IgD-negative memory B cell (primary cell): ENCODE results near the gene APOL1. TPM values are rescaled to one million over a fixed set of nuclear protein-coding genes. Genes with fewer than 3 reads are reported as not detected.
"Not testable (repeated sequence)": the region's sequence is repeated elsewhere in the genome, so short reads cannot be mapped to it uniquely, and the experiment has no call there.

ENCODE experiments used
- H3K27ac Mint-ChIP-seq, 3 donors: one replicate each; pipeline ENCODE4 v1.8.0; 2020 to 2022; ENCODE audit warnings: mild to moderate bottlenecking in 3 of 3, mixed read lengths in 3 of 3, moderate library complexity in 1 of 3
- H3K27me3 Mint-ChIP-seq: one replicate; pipeline ENCODE4 v1.8.0; 2021; ENCODE audit warnings: mixed read lengths
- H3K36me3 Mint-ChIP-seq: one replicate; pipeline ENCODE4 v1.8.0; 2020; ENCODE audit warnings: mild to moderate bottlenecking, mixed read lengths
- H3K4me1 Mint-ChIP-seq, 3 donors: one replicate each; pipeline ENCODE4 v1.8.0; 2020 to 2022; ENCODE audit warnings: mixed read lengths in 3 of 3, mild to moderate bottlenecking in 1 of 3
- H3K4me3 Mint-ChIP-seq, 4 donors: one replicate each; pipeline ENCODE4 v1.8.0; 2020 to 2022; ENCODE audit warnings: mild to moderate bottlenecking in 4 of 4, mixed read lengths in 4 of 4, moderate library complexity in 3 of 4
- H3K9me3 Mint-ChIP-seq, 3 donors: one replicate each; pipeline ENCODE4 v1.8.0; 2020 to 2021; ENCODE audit warnings: mixed read lengths in 3 of 3, mild to moderate bottlenecking in 1 of 3
- polyA plus RNA-seq: library from polyadenylated mRNA; unstranded; fragments of 300-500 nt; fragmentation: Illumina TruSeq; gene quantifications from one replicate; pipeline ENCODE4 v1.2.3, GENCODE V29; 2021

APOL1 gene
- polyA plus RNA-seq, 1 donor from 2014 or later, result 10.7 TPM

DNA sequence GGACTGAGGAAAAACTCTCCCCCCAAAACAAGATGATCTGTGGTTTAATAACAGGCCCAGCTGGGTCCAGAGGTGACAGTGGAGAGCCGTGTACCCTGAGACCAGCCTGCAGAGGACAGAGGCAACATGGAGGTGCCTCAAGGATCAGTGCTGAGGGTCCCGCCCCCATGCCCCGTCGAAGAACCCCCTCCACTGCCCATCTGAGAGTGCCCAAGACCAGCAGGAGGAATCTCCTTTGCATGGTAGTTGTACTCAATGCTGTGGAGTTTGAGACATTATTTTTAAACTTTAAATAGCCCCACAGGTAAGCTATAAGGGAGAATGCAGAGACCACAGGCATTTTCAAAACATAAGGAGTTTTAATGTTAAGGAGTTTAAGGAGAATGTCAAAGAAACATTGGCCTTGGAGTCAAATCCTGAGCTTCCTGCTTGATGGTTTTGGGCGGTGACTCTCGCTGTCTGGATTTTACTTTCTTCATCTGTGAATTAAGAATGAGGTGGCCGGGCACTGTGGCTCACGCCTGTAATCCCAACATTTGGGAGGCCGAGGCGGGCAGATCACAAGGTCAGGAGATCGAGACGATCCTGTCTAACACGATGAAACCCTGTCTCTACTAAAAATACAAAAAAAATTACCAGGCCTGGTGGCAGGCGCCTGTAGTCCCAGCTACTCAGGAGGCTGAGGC lies 6.8 kb downstream of the APOL1 start:
- H3K4me3 Mint-ChIP-seq, result no peak overlapping the region

DNA sequence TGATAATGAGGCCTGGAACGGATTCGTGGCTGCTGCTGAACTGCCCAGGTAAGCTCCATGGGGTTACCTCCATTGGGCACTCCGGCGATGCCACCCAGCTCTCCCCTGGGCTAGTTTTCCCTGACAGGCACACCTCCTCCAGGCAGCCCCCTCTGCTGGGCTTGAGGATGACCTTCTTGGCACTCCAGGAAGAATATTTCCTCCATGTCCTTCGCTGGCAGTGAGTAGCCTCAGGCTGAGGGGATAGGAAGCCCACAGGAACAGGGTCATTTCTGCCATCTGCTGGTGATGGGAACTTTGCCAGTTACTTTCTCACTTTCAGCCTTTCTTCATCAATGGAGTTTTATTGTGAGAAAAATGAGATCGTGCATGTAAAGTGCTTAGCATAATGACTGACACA lies 8.7 kb downstream of the APOL1 start:
- not testable (repeated sequence) for H3K27me3 Mint-ChIP-seq, H3K4me3 Mint-ChIP-seq, H3K9me3 Mint-ChIP-seq, H3K27ac Mint-ChIP-seq
- Mint-ChIP-seq H3K4me1 (peaks cover 2 to 10% (median 9%) of the 10 kb centered on the region in 3 donors), H3K36me3 (peaks cover 10% of the 10 kb centered on the region)

More for the DNA sequence above, 6.8 kb downstream of the APOL1 start:
- peaks cover 9 to 20% (median 13%) of the 10 kb centered on the region in 3 donors for H3K4me1 Mint-ChIP-seq
- H3K27ac Mint-ChIP-seq, result peak overlapping the region in 1 of 3 donors; percentile 43
- H3K9me3 Mint-ChIP-seq, result no peaks in the 10 kb centered on the region
- H3K36me3 Mint-ChIP-seq, result peaks cover 13% of the 10 kb centered on the region
- H3K27me3 Mint-ChIP-seq, result no peaks in the 10 kb centered on the region

DNA sequence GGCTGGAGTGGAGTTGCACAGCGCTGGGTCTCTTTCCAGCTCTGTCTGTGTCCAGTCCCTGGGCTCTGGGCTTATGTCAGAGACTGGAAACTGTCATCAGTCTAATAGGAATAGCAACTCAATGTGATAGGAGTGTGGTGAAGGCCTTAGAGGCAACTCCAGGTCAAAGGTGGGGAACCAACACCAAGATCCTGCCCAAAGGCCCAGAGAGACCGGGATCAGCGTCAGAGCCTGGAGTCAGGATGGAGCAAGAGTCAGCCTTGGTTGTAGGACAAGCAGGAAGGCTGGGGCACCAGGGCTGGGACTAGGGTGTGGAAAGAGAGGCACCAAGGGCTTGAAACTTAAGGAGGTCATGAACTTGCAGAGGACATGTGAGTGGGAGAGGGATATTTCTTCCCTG lies 9.4 kb downstream of the APOL1 start:
- H3K4me1 Mint-ChIP-seq, result peaks cover 2 to 10% (median 9%) of the 10 kb centered on the region in 3 donors
- H3K4me3 Mint-ChIP-seq, H3K9me3 Mint-ChIP-seq, H3K27ac Mint-ChIP-seq, H3K27me3 Mint-ChIP-seq: not testable (repeated sequence)
- peaks cover 10% of the 10 kb centered on the region for H3K36me3 Mint-ChIP-seq

DNA sequence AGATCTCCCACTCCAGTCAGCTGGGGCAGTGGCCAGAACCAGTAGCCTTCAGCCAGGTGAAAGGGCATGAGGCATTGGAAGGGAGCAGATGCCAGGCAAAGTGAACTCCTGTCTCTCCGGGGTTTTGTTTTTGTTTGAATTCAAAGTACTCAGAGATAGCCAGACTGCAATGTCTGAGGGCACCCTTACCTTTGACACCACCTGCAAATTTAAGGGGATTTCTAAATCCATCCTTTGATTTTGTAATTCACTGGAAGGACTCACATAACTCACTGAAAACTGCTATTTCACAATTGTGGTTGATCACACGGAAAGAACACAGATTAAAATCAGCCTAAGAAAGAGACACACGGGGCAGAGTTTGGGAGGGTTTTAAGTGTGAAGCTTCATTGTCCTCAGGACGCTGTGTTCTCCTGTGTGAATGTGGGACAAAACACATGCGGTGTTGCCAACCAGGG lies 10.3 kb downstream of the APOL1 start:
- H3K27me3 Mint-ChIP-seq, H3K4me1 Mint-ChIP-seq, H3K4me3 Mint-ChIP-seq, H3K27ac Mint-ChIP-seq, H3K36me3 Mint-ChIP-seq, H3K9me3 Mint-ChIP-seq: not testable (repeated sequence)

DNA sequence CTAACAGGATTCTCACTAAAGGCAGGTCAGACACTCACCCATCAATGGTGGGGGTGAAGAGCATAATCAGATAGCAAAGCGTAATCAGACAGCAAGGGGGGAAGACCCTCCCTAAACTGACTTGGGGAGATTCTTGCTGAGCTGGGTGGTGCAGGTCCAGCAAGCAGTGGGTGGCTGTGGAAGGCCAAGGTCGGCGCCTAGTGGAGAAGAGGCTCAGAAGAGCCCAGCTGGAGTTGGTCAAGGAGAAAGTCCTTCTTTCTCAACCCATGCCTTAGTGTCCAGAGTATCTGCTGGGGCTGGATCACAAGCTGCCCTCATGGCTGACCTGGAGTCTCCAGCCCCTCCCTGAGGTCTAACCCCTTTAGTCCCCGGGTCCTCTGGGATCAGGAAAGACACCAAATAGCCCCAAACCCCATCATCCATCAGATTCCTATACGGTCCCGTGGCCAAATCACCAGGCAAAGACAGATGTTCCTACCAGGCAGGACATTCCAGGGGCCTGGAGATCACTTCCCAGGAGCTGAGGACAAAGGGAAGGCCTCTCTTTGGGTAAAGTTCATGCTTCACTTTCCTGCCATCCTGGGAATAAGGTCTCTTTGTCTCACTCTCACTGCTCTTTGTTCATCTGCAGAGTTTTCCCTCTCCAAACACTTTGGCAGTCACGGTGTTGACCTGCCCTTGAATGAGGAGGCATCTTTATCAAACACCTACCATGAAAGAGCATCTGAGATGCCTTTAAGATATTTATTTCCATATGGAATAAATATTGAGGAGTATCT lies 11.1 kb downstream of the APOL1 start:
- H3K27me3 Mint-ChIP-seq, H3K9me3 Mint-ChIP-seq, H3K4me1 Mint-ChIP-seq, H3K36me3 Mint-ChIP-seq, H3K4me3 Mint-ChIP-seq, H3K27ac Mint-ChIP-seq: not testable (repeated sequence)

DNA sequence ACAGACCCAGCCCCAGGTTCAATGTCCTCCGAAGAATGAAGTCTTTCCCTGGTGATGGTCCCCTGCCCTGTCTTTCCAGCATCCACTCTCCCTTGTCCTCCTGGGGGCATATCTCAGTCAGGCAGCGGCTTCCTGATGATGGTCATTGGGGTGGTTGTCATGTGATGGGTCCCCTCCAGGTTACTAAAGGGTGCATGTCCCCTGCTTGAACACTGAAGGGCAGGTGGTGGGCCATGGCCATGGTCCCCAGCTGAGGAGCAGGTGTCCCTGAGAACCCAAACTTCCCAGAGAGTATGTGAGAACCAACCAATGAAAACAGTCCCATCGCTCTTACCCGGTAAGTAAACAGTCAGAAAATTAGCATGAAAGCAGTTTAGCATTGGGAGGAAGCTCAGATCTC lies 14.1 kb downstream of the APOL1 start:
- Mint-ChIP-seq H3K4me1 (no peaks in the 10 kb centered on the region), H3K36me3 (peaks cover 8% of the 10 kb centered on the region), H3K27ac (no peak overlapping the region), H3K4me3 (no peak overlapping the region), H3K9me3 (no peaks in the 10 kb centered on the region), H3K27me3 (no peaks in the 10 kb centered on the region)

DNA sequence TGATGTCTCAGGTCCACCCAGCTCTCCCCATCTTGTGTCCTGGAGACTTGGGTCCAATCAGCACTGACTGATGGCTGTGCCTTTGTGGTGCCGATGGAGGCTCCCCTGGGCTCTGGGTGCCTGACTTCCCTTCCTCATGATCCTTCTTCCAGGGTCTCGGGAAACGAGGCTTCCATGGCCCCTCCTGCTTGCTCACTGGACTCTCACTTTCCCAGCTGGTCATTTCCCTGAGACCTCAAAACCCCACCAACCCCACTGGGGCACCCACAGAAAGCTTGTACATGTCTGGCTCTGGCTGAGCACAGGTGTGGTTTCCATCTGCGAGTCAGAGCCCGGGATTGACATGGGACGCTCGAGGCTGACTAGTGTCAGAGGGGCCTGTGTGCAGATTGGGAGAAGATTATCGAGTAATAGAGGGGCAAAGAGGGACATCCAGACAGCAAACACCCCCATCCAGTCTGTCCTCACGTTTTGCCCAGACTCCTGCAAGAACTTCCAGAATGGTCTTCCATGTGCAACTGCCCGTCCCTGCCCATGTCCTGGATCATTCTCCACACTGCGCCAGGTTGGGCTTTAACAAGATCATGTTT lies 15.1 kb downstream of the APOL1 start:
- Mint-ChIP-seq H3K27ac (no peak overlapping the region), H3K4me1 (no peaks in the 10 kb centered on the region), H3K27me3 (no peaks in the 10 kb centered on the region), H3K36me3 (peaks cover 8% of the 10 kb centered on the region), H3K9me3 (no peaks in the 10 kb centered on the region), H3K4me3 (no peak overlapping the region)

DNA sequence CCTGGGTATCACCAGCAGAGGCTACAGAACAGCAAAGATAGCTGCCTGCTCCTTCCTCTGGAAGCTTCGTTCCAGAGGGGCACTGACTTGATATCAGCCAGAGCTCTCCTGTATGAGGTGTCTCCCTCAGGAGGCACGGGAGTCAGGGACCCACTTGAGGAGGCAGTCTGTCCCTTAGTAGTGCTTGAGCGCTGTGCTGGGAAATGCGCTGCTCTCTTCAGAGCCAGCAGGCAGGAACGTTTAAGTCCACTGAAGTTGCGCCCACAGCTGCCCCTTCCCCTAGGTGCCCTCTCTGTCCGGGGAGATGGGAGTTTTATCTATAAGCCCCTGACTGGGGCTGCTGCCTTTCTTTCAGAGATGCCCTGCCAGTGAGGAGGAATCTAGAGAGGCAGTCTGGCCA lies 18.3 kb downstream of the APOL1 start:
- not testable (repeated sequence) for H3K27me3 Mint-ChIP-seq, H3K9me3 Mint-ChIP-seq, H3K4me3 Mint-ChIP-seq, H3K4me1 Mint-ChIP-seq, H3K27ac Mint-ChIP-seq, H3K36me3 Mint-ChIP-seq

DNA sequence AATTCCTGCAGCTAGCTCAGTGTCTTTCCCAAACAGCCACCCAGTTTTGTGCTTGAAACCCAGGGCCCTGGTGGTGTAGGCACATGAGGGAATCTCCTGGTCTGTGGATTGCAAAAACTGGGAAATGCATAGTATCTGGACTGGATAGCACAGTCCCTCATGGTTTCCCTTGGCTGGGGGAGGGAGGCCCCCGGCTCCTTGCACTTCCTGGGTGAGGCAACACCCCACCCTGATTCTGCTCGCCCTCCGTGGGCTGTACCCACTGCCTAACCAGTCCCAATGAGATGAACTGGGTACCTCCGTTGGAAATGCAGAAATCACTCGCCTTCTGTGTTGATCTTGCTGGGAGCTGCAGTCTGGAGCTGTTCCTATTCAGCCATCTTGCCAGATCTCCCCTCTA lies 19.0 kb downstream of the APOL1 start:
- H3K4me1 Mint-ChIP-seq, H3K27ac Mint-ChIP-seq, H3K36me3 Mint-ChIP-seq, H3K27me3 Mint-ChIP-seq, H3K9me3 Mint-ChIP-seq, H3K4me3 Mint-ChIP-seq: not testable (repeated sequence)

DNA sequence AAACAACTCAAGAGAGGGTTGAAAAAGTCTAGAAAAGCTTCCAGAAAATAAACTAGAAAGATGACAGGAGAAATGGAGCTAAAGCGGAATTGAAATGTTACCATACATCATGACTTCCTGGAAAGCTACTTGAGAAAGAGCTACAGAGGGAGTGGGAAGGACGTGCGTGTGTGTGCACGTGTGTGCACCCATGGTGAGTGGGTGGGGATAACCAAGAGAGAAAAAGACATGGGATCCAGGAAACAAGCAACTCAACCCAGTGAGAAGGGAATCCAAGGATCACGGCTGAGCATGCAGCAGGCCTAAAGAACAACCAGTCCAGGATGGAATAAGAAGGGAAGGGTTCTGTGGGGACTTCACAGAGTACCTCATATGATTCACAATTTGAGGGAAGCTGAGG lies 21.6 kb downstream of the APOL1 start:
- Mint-ChIP-seq H3K27ac (no peak overlapping the region), H3K36me3 (peaks cover 2% of the 10 kb centered on the region), H3K4me3 (no peak overlapping the region), H3K4me1 (peaks cover 6 to 16% (median 14%) of the 10 kb centered on the region in 3 donors), H3K9me3 (no peaks in the 10 kb centered on the region), H3K27me3 (no peaks in the 10 kb centered on the region)

DNA sequence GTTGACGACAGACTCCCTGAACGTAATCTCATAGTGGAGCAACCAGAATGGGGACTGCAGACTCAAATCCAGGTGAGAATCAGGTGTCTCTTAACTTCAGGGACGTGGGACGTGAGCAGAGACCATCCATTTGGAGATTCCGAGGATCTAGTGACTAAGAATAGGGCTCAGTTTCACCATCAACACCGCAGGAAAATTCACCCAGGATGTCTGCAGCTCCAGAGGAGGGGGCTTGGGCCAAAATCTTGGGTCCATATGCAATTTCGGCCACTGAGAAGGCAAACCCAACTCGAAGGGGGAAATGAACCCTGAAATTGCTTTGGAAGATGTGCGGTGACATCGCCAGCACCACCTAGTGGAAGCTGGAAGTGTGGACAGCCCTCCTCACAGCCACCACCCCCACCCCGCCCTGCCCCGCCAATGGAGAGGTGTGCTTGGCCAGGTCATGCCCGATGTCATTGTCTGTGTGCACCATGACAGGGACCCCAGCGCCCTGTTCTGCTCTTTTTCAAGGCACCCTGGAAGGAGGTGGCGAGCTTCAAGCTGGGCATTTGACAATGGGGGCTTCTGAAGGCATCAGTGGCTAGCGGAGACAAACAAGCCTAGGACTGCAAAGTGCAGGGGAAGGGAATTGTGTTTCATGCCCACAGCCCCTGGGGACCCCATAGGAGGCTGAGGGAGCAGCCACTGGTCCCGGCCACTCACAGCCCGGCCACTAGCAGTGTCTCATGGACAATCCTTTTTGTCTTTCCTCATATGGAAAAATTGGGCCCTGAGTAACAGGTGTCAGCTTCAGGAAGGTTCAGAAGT lies 24.8 kb downstream of the APOL1 start:
- Mint-ChIP-seq H3K4me3 (peak overlapping the region in 2 of 4 donors; percentile 12 to 30), H3K4me1 (peaks cover 6 to 17% (median 14%) of the 10 kb centered on the region in 3 donors), H3K27me3 (no peaks in the 10 kb centered on the region), H3K36me3 (peaks cover 6% of the 10 kb centered on the region), H3K27ac (peak overlapping the region; percentile 73 to 92 (median 85)), H3K9me3 (no peaks in the 10 kb centered on the region)

DNA sequence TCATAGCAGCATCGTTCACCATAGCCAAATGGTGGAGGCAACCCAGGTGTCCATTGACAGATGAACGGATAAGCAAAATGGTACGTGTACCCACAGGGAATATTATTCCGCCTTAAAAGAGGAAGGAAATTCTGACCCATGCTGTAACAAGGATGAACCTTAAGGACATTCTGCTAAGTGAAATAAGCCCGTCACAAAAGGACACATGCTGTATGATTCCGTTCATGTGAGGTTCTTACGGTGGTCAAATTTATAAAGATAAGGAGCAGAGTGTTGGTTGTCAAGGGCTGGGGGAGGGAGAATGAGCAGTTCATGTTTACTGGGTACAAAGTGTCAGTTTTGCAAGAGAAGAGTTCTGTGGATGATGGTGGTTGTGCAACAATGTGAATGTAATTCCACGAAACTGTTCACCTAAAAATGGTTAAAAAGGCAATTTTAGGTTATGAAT lies 26.3 kb downstream of the APOL1 start:
- H3K27me3 Mint-ChIP-seq, result no peaks in the 10 kb centered on the region
- peak overlapping the region in 2 of 3 donors; percentile 66 to 78 for H3K27ac Mint-ChIP-seq
- H3K4me1 Mint-ChIP-seq, result peaks cover 6 to 17% (median 14%) of the 10 kb centered on the region in 3 donors
- peak overlapping the region in 1 of 4 donors; percentile 4 for H3K4me3 Mint-ChIP-seq
- H3K9me3 Mint-ChIP-seq, result no peaks in the 10 kb centered on the region
- peaks cover 4% of the 10 kb centered on the region for H3K36me3 Mint-ChIP-seq

DNA sequence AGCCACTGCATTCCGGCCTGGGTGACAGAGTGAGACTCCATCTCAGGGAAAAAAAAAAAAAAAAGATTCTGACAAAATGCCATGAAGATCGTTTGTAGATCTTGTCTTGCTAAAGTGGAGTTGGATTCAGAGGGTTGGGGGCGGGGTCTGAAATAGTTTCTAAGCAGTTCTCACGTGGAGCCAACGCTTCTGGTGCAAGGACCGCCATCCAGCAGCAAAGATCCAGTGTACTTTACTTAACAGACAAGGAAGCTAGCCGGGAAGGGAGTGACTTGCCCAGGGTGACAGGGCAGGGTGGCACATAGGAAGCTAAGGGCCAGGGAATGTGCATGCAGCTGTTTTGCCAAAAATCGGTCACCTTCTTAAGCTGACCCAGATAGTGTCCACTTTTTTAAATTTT lies 27.4 kb downstream of the APOL1 start:
- H3K9me3 Mint-ChIP-seq, result no peaks in the 10 kb centered on the region
- H3K27me3 Mint-ChIP-seq, result no peaks in the 10 kb centered on the region
- peak overlapping the region in 2 of 3 donors; percentile 62 to 76 for H3K27ac Mint-ChIP-seq
- peaks cover 6 to 17% (median 14%) of the 10 kb centered on the region in 3 donors for H3K4me1 Mint-ChIP-seq
- H3K36me3 Mint-ChIP-seq, result peaks cover 7% of the 10 kb centered on the region
- no peak overlapping the region for H3K4me3 Mint-ChIP-seq

DNA sequence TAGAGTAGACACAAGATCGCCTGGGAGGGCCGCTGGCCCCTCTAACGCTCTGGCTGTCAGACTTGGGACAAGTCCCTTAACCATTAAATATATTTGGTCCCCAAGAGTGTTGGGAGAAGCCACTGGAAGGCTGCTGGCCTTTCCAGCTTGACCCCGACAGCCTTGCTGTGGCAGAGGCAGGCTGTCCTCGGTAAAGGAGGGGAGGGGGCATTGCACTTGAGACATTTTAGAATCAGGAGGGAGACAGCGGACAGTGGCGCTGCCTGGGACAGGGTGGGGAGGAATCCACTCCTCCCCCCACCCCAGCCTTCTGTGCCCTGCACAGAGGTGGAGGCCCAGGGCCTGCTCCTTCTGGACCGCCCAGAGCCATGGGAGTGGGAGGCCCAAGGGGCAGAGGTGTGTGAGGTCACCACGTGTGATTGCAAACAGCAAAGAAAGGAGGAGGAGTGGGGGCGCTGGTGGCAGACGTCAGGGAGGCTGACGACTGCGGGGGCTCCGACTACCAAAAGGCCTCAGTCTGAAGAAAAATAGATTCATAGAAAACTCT lies 28.9 kb downstream of the APOL1 start:
- H3K9me3 Mint-ChIP-seq, result no peaks in the 10 kb centered on the region
- no peaks in the 10 kb centered on the region for H3K27me3 Mint-ChIP-seq
- H3K36me3 Mint-ChIP-seq, result peaks cover 7% of the 10 kb centered on the region
- H3K4me3 Mint-ChIP-seq, result no peak overlapping the region
- peaks cover 6 to 17% (median 14%) of the 10 kb centered on the region in 3 donors for H3K4me1 Mint-ChIP-seq
- no peak overlapping the region for H3K27ac Mint-ChIP-seq
